ENCODE data around the gene TWF1.

DNA sequence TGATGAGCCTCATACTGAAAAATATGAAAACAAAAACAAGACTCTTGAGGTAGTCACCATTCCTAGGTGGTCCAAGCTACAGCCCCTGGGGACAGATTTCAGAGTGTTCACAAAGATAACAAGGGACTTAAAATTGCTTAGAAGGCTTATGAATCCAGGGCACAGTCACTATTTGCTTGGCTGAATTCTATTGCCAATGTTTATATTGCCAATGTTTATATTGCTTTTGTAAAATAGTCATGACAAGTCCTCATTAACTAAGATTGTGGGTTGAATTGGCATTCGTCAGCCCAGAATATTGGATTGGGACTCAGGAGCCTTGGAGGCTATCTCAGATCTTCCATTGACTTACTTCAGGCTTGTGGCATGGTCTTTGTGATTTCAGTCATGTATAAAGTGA lies 36.1 kb upstream of the TWF1 start:
- TF ChIP-seq EZH2 (IDR thresholded peaks at IDR 0.05; ENCODE audit: insufficient read depth, poor library complexity, severe bottlenecking) (no peak), EZH2phosphoT487 (IDR thresholded peaks at IDR 0.05; ENCODE audit: insufficient read depth, low read depth) (no peak)

All from GM23248 (cell line).